Gastroesophageal sphincter (tissue), 4 donors: ENCODE results near the gene AGRP. TPM values are rescaled to one million over a fixed set of nuclear protein-coding genes. Genes with fewer than 3 reads are reported as not detected.
A peak's percentile ranks its signal among the peaks of the same experiment; 100 is the strongest.

ENCODE experiments used
- ATAC-seq: fragments of 150-250 bp; one replicate; pipeline ENCODE4 v1.9.1; 2016; ENCODE audit warnings: mild to moderate bottlenecking, moderate library complexity
- H3K27ac ChIP-seq, 4 donors: fragments of 200-600 bp; sonication (generic) in 3 of 4; 1 replicate in 3 of 4; 2 replicates in 1 of 4; pipeline ENCODE4 v1.5.1; 2016 to 2019
- H3K27me3 ChIP-seq: fragments of 200-600 bp; sonication (generic); one replicate; pipeline ENCODE4 v1.5.1; 2019
- H3K36me3 ChIP-seq, 2 donors: fragments of 200-600 bp; sonication (generic); one replicate each; pipeline ENCODE4 v1.5.1; 2019; ENCODE audit warnings: control low read depth in 1 of 2
- H3K4me1 ChIP-seq, 3 donors: fragments of 200-600 bp; sonication (generic); 1 replicate in 2 of 3; 2 replicates in 1 of 3; pipeline ENCODE4 v1.5.1; 2016 to 2019; ENCODE audit warnings: control low read depth in 2 of 3
- H3K4me3 ChIP-seq, 2 donors: fragments of 200-600 bp; sonication (generic); one replicate each; pipeline ENCODE4 v1.5.1; 2019; ENCODE audit warnings: mild to moderate bottlenecking in 1 of 2, moderate library complexity in 1 of 2
- H3K9me3 ChIP-seq, 3 donors: fragments of 200-600 bp; sonication (generic); one replicate each; pipeline ENCODE4 v1.5.1; 2017 to 2019; ENCODE audit warnings: control low read depth in 2 of 3
- EP300 ChIP-seq: sonication (generic); formaldehyde crosslinking; IDR thresholded peaks from one replicate; pipeline ENCODE4 v1.6.1; 2017; ENCODE audit warnings: antibody characterized with exemption, mild to moderate bottlenecking
- POLR2A ChIP-seq, 2 donors: fragments of 450-650 bp; IDR thresholded peaks; one replicate each; pipeline ENCODE4 v1.6.1; 2017; ENCODE audit warnings: antibody characterized with exemption in 2 of 2, mild to moderate bottlenecking in 2 of 2, moderate library complexity in 1 of 2
- POLR2AphosphoS5 ChIP-seq: sonication (generic); formaldehyde crosslinking; IDR thresholded peaks from one replicate; pipeline ENCODE4 v1.6.1; 2017; ENCODE audit warnings: antibody characterized with exemption
- WGBS, 2 donors: methylation state at CpG; one replicate each; pipeline ENCODE4 v1.1.5; 2018; ENCODE audit warnings: low coverage in 1 of 2; 5-methylcytosine and 5-hydroxymethylcytosine counted together
- total RNA-seq, 4 donors: library from RNA; depleted of rRNA; stranded (reverse); fragments of >200 nt; gene quantifications; one replicate each; pipeline ENCODE4 v1.1.0, GENCODE V29; 2016
- TF ChIP-seq, protein P1 (sequence below), 4 experiments: fragments of 200-600 bp in 2 of 4; fragments of 450-650 bp in 2 of 4; sonication (generic) in 1 of 4; IDR thresholded peaks; one replicate each; pipeline ENCODE4 v1.5.1; 2017 to 2019; ENCODE audit warnings: antibody characterized with exemption in 4 of 4, mild to moderate bottlenecking in 2 of 4, moderate library complexity in 2 of 4

The AGRP gene
- total RNA-seq, 4 donors from 2014 or later = not detected

DNA sequence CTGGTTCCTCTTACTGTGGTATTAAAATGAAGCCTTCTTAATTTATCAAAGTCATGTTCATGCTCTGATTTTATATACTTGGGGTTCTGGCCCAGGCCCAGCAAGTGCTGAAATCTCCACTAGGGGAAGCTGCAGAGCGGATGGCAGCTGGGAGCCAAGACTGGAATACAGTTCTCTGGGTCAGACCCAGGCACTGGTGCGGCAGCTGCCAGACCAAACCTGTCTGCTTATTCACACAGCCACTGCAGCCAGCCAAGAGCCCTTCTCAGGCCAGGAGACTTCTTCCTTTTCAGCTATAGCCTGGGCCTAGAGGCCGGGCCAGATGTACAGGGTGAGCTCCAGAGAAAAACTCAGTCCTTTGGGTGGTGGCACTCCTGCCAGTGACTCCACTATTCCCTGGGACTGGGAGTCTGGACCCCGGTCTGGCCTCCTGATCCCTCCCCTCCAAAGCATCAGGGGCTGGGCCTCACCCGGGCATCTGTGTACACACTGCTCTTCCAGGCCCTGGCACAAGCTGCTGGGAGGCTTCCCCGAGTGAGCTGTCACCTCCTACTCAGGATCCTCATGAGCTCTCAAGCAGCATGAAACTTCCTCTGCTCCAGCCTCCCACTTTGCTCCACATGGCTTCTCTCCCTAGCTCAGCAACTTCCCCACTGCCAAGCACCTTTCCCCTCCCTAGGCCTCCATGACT is 26.8 kb downstream of the AGRP start:
- H3K9me3 ChIP-seq = no peaks in the 10 kb centered on the region
- no peaks in the 10 kb centered on the region for H3K27me3 ChIP-seq
- WGBS, 2 donors = 20% methylated on average over 2 of the region's 6 CpGs; no CpG with 5 or more reads in 1 of the 2 donors
- peaks cover 0 to 76% (median 50%) of the 10 kb centered on the region in 3 donors for H3K4me1 ChIP-seq
- no peak overlapping the region for H3K4me3 ChIP-seq
- ATAC-seq = peak; percentile 71
- H3K27ac ChIP-seq = peak overlapping the region in 3 of 4 donors; percentile 66 to 76 (median 68)
- H3K36me3 ChIP-seq = peaks cover 0 to 30% of the 10 kb centered on the region in 2 donors
- TF ChIP-seq POLR2A (IDR thresholded peaks at IDR 0.05) (no peak), POLR2AphosphoS5 (peak; percentile 41), EP300 (no peak)
- TF ChIP-seq, protein P1, sequence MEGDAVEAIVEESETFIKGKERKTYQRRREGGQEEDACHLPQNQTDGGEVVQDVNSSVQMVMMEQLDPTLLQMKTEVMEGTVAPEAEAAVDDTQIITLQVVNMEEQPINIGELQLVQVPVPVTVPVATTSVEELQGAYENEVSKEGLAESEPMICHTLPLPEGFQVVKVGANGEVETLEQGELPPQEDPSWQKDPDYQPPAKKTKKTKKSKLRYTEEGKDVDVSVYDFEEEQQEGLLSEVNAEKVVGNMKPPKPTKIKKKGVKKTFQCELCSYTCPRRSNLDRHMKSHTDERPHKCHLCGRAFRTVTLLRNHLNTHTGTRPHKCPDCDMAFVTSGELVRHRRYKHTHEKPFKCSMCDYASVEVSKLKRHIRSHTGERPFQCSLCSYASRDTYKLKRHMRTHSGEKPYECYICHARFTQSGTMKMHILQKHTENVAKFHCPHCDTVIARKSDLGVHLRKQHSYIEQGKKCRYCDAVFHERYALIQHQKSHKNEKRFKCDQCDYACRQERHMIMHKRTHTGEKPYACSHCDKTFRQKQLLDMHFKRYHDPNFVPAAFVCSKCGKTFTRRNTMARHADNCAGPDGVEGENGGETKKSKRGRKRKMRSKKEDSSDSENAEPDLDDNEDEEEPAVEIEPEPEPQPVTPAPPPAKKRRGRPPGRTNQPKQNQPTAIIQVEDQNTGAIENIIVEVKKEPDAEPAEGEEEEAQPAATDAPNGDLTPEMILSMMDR (IDR thresholded peaks at IDR 0.05) = peak in 3 of 4 experiments; percentile 69 to 83 (median 71)

DNA sequence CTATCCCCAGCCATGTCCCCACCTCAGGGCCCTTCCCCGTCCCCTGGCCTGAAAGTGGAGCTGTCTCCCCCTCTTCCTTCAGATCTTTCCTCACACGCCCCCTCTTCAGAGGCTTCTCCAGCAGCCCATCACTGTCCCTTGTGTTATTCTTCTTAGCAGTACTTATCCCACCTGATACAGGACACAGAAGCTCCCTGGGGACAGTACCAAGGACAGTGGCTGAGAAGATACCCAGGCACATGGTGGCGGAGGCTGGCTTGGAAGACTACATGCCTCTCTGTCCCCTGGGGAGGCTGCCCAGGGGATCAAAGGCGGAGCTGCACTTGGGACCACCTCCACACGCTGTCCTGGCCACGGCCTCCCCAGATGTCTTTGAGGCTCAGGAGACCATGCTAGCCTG is 28.5 kb downstream of the AGRP start:
- H3K4me1 ChIP-seq = peaks cover 0 to 76% (median 47%) of the 10 kb centered on the region in 3 donors

DNA sequence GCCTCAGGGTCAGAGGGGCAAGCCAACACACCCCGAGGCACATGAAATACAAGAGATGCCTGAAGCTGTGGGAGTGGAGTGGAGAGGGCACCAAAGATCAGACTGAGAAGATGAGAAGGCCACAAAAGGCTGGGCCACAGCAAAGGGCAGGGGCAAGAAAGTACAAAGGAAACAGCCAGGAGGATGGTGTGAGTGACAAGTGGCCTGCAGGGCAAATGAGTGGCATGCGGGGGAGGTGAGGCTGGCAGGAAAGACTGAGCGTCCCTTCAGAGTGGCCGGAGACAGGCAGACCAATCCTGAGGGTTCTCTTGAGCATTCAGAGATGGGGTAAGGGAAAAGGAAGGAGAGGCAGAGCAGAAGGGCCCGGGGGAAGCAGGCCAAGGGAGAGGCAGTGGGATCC is 29.2 kb downstream of the AGRP start:
- TF ChIP-seq POLR2AphosphoS5 (no peak), EP300 (no peak), POLR2A (IDR thresholded peaks at IDR 0.05) (no peak)
- TF ChIP-seq, protein P1 (IDR thresholded peaks at IDR 0.05) = no peak
- no peaks in the 10 kb centered on the region for H3K27me3 ChIP-seq
- ATAC-seq = no peak
- H3K36me3 ChIP-seq = peaks cover 0 to 46% of the 10 kb centered on the region in 2 donors
- peaks cover 0 to 76% (median 45%) of the 10 kb centered on the region in 3 donors for H3K4me1 ChIP-seq
- no peak overlapping the region for H3K4me3 ChIP-seq
- WGBS, 2 donors = 77 to 80% methylated on average over 2 to 4 of the region's 5 CpGs
- H3K9me3 ChIP-seq = no peaks in the 10 kb centered on the region
- H3K27ac ChIP-seq = no peak overlapping the region

More for the DNA sequence above, 28.5 kb downstream of the AGRP start:
- no peak overlapping the region for H3K27ac ChIP-seq
- no peaks in the 10 kb centered on the region for H3K27me3 ChIP-seq
- H3K36me3 ChIP-seq = peaks cover 0 to 39% of the 10 kb centered on the region in 2 donors
- no peak for ATAC-seq
- H3K4me3 ChIP-seq = no peak overlapping the region
- no peaks in the 10 kb centered on the region for H3K9me3 ChIP-seq
- TF ChIP-seq POLR2AphosphoS5 (no peak), POLR2A (IDR thresholded peaks at IDR 0.05) (no peak), EP300 (no peak)
- TF ChIP-seq, protein P1 (IDR thresholded peaks at IDR 0.05) = no peak
- WGBS, 2 donors = 94% methylated on average over 2 of the region's 6 CpGs; no CpG with 5 or more reads in 1 of the 2 donors

- Histone ChIP-seq H3K27ac (peak overlapping the region in 2 of 4 donors; percentile 24 to 38), H3K36me3 (peaks cover 0 to 63% of the 10 kb centered on the region in 2 donors), H3K4me3 (no peak overlapping the region), H3K9me3 (no peaks in the 10 kb centered on the region), H3K4me1 (peaks cover 0 to 74% (median 34%) of the 10 kb centered on the region in 3 donors), H3K27me3 (no peaks in the 10 kb centered on the region)
- 33% methylated on average over 1 of the region's 2 CpGs; no CpG with 5 or more reads in 1 of the 2 donors for WGBS, 2 donors
- no peak for TF ChIP-seq POLR2AphosphoS5
- TF ChIP-seq POLR2A (IDR thresholded peaks at IDR 0.05) = no peak
- TF ChIP-seq, protein P1 (IDR thresholded peaks at IDR 0.05) = no peak
- no peak for TF ChIP-seq EP300
- no peak for ATAC-seq
Observed at GRCh38 chr16:67451704-67452435, 31.5 kb downstream of the AGRP start.
